ENCODE results near the gene BACE1. TPM values are rescaled to one million over a fixed set of nuclear protein-coding genes. Genes with fewer than 3 reads are reported as not detected.

Gene BACE1
- total RNA-seq, 2 donors from 2014 or later = 11.9 to 20.3 TPM

DNA sequence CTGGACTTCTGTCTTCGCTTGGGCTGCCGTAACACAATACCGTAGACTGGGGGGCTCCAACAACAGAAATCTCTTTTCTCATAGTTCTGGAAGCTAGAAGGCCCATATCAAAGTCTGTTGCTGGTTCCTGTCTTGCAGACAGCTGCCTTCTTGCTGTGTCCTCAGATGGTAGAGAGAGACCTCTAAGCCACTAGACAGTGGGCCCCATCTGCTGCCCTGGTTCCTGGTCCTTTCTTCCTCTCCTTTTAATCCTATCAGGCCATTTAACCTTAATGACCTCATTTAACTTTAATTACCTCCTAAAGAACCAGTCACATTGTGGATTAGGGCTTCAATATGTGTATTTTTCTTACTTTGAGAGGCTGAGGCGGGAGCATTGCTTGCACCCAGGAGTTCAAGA, 21.0 kb upstream of the BACE1 start:
- no peak for DNase-seq (ENCODE audit: low spot score)
- Histone ChIP-seq H3K27me3 (no peaks in the 10 kb centered on the region), H3K4me3 (no peak overlapping the region), H3K9me3 (no peaks in the 10 kb centered on the region), H3K36me3 (peaks cover 15% of the 10 kb centered on the region), H3K4me1 (no peaks in the 10 kb centered on the region), H3K27ac (no peak overlapping the region)
- TF ChIP-seq, protein P1, sequence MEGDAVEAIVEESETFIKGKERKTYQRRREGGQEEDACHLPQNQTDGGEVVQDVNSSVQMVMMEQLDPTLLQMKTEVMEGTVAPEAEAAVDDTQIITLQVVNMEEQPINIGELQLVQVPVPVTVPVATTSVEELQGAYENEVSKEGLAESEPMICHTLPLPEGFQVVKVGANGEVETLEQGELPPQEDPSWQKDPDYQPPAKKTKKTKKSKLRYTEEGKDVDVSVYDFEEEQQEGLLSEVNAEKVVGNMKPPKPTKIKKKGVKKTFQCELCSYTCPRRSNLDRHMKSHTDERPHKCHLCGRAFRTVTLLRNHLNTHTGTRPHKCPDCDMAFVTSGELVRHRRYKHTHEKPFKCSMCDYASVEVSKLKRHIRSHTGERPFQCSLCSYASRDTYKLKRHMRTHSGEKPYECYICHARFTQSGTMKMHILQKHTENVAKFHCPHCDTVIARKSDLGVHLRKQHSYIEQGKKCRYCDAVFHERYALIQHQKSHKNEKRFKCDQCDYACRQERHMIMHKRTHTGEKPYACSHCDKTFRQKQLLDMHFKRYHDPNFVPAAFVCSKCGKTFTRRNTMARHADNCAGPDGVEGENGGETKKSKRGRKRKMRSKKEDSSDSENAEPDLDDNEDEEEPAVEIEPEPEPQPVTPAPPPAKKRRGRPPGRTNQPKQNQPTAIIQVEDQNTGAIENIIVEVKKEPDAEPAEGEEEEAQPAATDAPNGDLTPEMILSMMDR (IDR thresholded peaks at IDR 0.05) = no peak

DNA sequence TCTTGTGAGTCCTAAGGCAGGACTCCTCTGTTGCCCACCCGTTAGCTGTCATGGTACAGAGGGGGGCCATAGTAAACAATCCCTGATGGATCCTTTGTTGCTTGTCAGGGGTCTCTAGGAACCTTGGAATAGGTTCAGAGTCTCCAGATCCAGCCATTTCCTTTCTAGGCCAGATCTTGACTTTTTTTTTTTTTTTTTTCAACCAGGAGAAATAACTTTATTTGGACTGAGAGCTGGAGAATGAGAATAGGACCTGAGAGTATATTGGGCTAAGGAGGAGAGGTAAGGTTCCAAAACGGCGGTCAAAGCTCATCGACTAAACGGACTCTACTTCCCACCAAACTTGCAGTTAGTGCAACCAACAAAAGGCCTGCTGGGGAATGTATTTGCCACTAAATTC, 19.3 kb upstream of the BACE1 start:
- Histone ChIP-seq H3K27me3 (no peaks in the 10 kb centered on the region), H3K36me3 (peaks cover 15% of the 10 kb centered on the region), H3K27ac (no peak overlapping the region), H3K4me1 (no peaks in the 10 kb centered on the region), H3K4me3 (no peak overlapping the region), H3K9me3 (no peaks in the 10 kb centered on the region)
- TF ChIP-seq, protein P1 (IDR thresholded peaks at IDR 0.05) = no peak
- no peak for DNase-seq (ENCODE audit: low spot score)

DNA sequence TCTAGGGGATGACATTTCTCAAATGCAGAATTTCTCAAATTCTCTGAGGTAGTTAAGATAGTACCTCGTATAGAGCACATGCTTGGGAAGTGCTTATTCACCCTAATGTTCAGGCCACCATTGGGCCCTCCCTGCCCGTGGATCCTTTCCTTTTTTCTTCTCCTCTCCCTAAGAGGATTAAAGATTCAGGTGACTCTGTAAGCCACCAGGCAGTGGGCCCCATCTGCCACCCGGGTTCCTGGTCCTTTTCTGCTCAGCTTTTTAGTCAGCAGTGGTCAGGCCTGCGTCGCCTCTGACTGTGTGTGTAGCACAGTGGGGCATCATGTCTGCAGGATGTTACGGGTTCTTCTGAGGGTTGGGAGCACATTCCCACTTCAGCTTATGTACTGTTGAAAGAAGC, 18.8 kb upstream of the BACE1 start:
- H3K4me1 ChIP-seq = no peaks in the 10 kb centered on the region
- no peak overlapping the region for H3K27ac ChIP-seq
- DNase-seq (ENCODE audit: low spot score) = no peak
- TF ChIP-seq, protein P1 (IDR thresholded peaks at IDR 0.05) = no peak
- H3K4me3 ChIP-seq = no peak overlapping the region
- H3K36me3 ChIP-seq = peaks cover 15% of the 10 kb centered on the region
- no peaks in the 10 kb centered on the region for H3K9me3 ChIP-seq
- H3K27me3 ChIP-seq = no peaks in the 10 kb centered on the region

DNA sequence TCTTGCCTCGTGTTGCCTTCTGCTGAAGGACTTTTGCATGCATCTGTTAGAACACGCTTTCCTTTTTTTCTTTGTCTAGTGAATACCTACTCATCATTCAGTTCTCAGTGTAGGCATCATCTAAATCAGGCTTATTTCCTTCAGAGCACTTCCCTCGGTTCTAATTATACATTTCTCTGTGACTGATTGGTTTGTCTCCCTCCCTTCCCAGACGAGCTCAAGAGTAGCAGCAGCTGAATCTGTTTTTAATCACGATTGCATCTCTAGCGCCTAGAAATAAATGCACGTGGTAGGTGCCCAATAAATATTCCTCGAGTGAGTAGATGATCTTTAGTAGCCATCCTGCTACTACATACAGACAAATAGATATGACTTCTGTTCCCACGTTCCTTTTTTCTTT, 17.9 kb upstream of the BACE1 start:
- no peak for DNase-seq (ENCODE audit: low spot score)
- Histone ChIP-seq H3K27ac (no peak overlapping the region), H3K9me3 (no peaks in the 10 kb centered on the region), H3K36me3 (peaks cover 15% of the 10 kb centered on the region), H3K4me3 (no peak overlapping the region), H3K27me3 (no peaks in the 10 kb centered on the region), H3K4me1 (peaks cover 0 to 6% of the 10 kb centered on the region in 2 donors)
- TF ChIP-seq, protein P1 (IDR thresholded peaks at IDR 0.05) = no peak

DNA sequence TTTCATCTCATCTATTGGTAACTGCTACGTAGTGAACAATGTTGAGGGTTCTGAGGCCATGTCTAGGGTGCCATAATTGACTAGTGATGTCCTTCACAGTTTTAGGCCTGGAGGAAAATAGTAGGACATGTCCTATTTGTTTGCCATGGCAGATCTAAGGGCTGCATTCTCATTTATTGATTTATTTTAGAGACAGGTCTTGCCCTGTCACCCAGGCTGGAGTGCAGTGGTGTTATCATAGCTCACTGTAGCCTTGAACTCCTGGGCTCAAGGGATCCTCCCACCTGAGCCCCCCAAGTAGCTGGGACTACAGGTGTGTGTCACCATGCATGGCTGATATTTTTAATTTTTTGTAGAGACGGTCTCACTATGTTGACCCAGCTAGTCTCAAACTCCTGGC, 16.8 kb upstream of the BACE1 start:
- no peaks in the 10 kb centered on the region for H3K27me3 ChIP-seq
- TF ChIP-seq, protein P1 (IDR thresholded peaks at IDR 0.05) = no peak

DNA sequence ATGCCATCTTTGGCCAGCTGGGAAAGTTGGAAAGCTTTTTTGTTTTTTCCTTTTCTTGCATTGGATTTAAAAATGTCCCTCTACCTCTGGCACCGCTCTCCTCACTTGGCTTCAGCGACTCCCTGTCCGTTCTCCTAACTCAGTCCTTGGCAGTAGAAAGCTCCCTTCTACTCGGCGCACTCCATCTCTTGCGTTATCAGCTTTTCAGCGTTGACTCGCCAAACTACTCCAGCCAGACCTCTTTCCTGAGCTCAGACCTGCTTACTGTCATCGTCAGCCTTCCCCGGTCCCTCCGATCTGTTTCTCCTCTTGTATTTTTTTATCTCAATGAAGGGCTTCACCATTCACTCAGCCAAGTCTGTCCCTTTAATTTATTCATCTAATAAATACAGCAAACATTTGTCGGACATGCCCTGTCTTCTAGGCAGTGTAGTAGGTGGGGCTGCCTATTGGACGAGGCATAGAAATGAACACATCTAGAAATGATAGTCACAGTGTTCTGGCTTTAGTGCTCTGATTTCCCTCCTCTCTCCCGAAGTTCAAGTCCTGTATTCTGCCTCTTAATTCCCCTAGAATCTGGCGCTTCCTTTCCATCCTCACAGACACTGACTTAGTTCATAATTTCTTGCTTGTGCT, 12.4 kb upstream of the BACE1 start:
- Histone ChIP-seq H3K4me3 (peak overlapping the region; percentile 74 to 83), H3K27ac (peak overlapping the region; percentile 89 to 91), H3K4me1 (peaks cover 0 to 14% of the 10 kb centered on the region in 2 donors), H3K27me3 (no peaks in the 10 kb centered on the region), H3K36me3 (no peaks in the 10 kb centered on the region), H3K9me3 (no peaks in the 10 kb centered on the region)
- DNase-seq (ENCODE audit: low spot score) = peak; percentile 72
- TF ChIP-seq, protein P1 (IDR thresholded peaks at IDR 0.05) = no peak

More for the DNA sequence above, 16.8 kb upstream of the BACE1 start:
- Histone ChIP-seq H3K4me1 (peaks cover 0 to 14% of the 10 kb centered on the region in 2 donors), H3K9me3 (no peaks in the 10 kb centered on the region), H3K4me3 (no peak overlapping the region), H3K36me3 (peaks cover 15% of the 10 kb centered on the region), H3K27ac (no peak overlapping the region)
- no peak for DNase-seq (ENCODE audit: low spot score)

All from right atrium auricular region (tissue), 2 donors.